HepG2 (cell line): ENCODE results near the gene LMOD3. TPM values are rescaled to one million over a fixed set of nuclear protein-coding genes. Genes with fewer than 3 reads are reported as not detected.

ENCODE experiments used
- ATAC-seq: fragments of 200-7000 bp; cut with Tn5 transposase; 3 replicates; pipeline ENCODE4 v1.9.1; 2020; ENCODE audit warnings: mild to moderate bottlenecking, moderate library complexity
- BruUV-seq: library from RNA; stranded (reverse); fragments of 400-500 nt; replicated peaks from 2 replicates; lab custom pipeline; 2021; lab: Mats Ljungman, UMichigan
- CTCF ChIA-PET: fragments of 300-600 bp; formaldehyde crosslinking; extraction: SDS; loops from one replicate; lab custom pipeline; 2021; ENCODE audit warnings: low total read pairs, inconsistent platforms, low intra/inter-chr PET ratio; lab: Yijun Ruan, JAX
- POLR2A ChIA-PET: fragments of 350-600 bp; sonication (Branson Sonifier 250); formaldehyde crosslinking; loops from one replicate; lab custom pipeline; 2020; ENCODE audit warnings: antibody characterized with exemption, inconsistent platforms; lab: Yijun Ruan, JAX
- DNase-seq: peaks from one replicate; pipeline ENCODE4 v3.0.0-alpha.2; 2015; ENCODE audit warnings: low spot score
- FAIRE-seq: peaks from 3 replicates; lab custom pipeline; 2011; peaks lifted over from hg19 to GRCh38; lab: Jason Lieb, UNC
- H2AFZ ChIP-seq: one replicate; pipeline ENCODE4 v1.6.1; 2011; ENCODE audit warnings: low read length, inconsistent platforms
- H3K27ac ChIP-seq: fragments of 300-600 bp; 3 replicates; pipeline ENCODE4 v1.8.0; 2011; ENCODE audit warnings: mixed run types, mild to moderate bottlenecking, mixed read lengths, low read length, inconsistent platforms; ENCODE audit not compliant: insufficient read depth; ENCODE audit errors: extremely low read length
- H3K27me3 ChIP-seq, 2 experiments: fragments of 200-600 bp in 1 of 2; 2 replicates in 1 of 2; 3 replicates in 1 of 2; pipeline versions ENCODE4 v1.6.0 to v1.8.0; 2011; ENCODE audit warnings: low read length in 2 of 2, mild to moderate bottlenecking in 2 of 2, moderate library complexity in 2 of 2, inconsistent platforms in 1 of 2; ENCODE audit not compliant: insufficient read depth in 2 of 2, control insufficient read depth in 1 of 2
- H3K36me3 ChIP-seq, 2 experiments: fragments of 200-600 bp in 1 of 2; replicated peaks in 1 of 2; 2 replicates in 1 of 2; 3 replicates in 1 of 2; pipeline versions ENCODE4 v1.5.1 to v1.8.0; 2011; ENCODE audit warnings: low read length in 2 of 2, inconsistent platforms in 1 of 2; ENCODE audit not compliant: insufficient read depth in 2 of 2, control insufficient read depth in 1 of 2
- H3K4me1 ChIP-seq: 2 replicates; pipeline ENCODE4 v1.5.1; 2012; ENCODE audit warnings: low read length, inconsistent platforms; ENCODE audit not compliant: insufficient read depth
- H3K4me2 ChIP-seq: 2 replicates; pipeline ENCODE4 v1.6.0; 2011; ENCODE audit warnings: low read depth, low read length, inconsistent platforms
- H3K4me3 ChIP-seq, 3 experiments: fragments of 200-600 bp in 1 of 3; sonication (generic), shearing (Covaris generic) in 1 of 3; replicated peaks in 1 of 3; 2 replicates each; pipeline ENCODE4 v1.5.1; 2011 to 2016; ENCODE audit warnings: low read length in 3 of 3, inconsistent platforms in 2 of 3, low read depth in 2 of 3, mild to moderate bottlenecking in 2 of 3, control low read depth in 1 of 3, mixed read lengths in 1 of 3; ENCODE audit not compliant: insufficient read depth in 1 of 3
- H3K79me2 ChIP-seq: one replicate; pipeline ENCODE4 v1.6.1; 2011; ENCODE audit warnings: low read length, inconsistent platforms; ENCODE audit not compliant: insufficient read depth
- H3K9ac ChIP-seq: 2 replicates; pipeline ENCODE4 v1.6.0; 2011; ENCODE audit warnings: mild to moderate bottlenecking, low read depth, low read length, inconsistent platforms; ENCODE audit not compliant: insufficient read depth
- H3K9me3 ChIP-seq: 2 replicates; pipeline ENCODE4 v1.5.1; 2012; ENCODE audit warnings: mild to moderate bottlenecking, low read length
- H4K20me1 ChIP-seq: 2 replicates; pipeline ENCODE4 v1.6.0; 2011; ENCODE audit warnings: inconsistent platforms, mild to moderate bottlenecking, low read length, moderate library complexity; ENCODE audit not compliant: insufficient read depth
- CCDC6 ChIP-seq: sonication (generic); formaldehyde crosslinking; IDR thresholded peaks from 2 replicates; pipeline ENCODE4 v1.8.1; 2022; ENCODE audit warnings: mild to moderate bottlenecking, missing genetic modification reagents, moderate library complexity
- DRAP1 ChIP-seq: IDR thresholded peaks from 2 replicates; pipeline ENCODE4 v1.6.1; 2016; ENCODE audit warnings: missing genetic modification reagents, missing compliant biosample characterization
- HOXA3 ChIP-seq: sonication (generic); formaldehyde crosslinking; IDR thresholded peaks from 2 replicates; pipeline ENCODE4 v1.5.0; 2020; ENCODE audit warnings: missing genetic modification reagents
- JDP2 ChIP-seq: sonication (generic); formaldehyde crosslinking; IDR thresholded peaks from 2 replicates; pipeline ENCODE4 v1.8.1; 2022; ENCODE audit warnings: missing genetic modification reagents, borderline replicate concordance
- PAF1 ChIP-seq: IDR thresholded peaks from 2 replicates; pipeline ENCODE4 v1.6.1; 2016; ENCODE audit warnings: missing genetic modification reagents, missing compliant biosample characterization
- PHF21A ChIP-seq: sonication (generic); formaldehyde crosslinking; IDR thresholded peaks from 2 replicates; pipeline ENCODE4 v1.5.0; 2020; ENCODE audit warnings: mild to moderate bottlenecking, missing genetic modification reagents
- TEF ChIP-seq: sonication (generic); formaldehyde crosslinking; IDR thresholded peaks from 2 replicates; pipeline ENCODE4 v1.5.0; 2020; ENCODE audit warnings: missing genetic modification reagents
- ZNF136 ChIP-seq: sonication (generic); formaldehyde crosslinking; IDR thresholded peaks from 2 replicates; pipeline ENCODE4 v1.8.1; 2022; ENCODE audit warnings: low read depth, mild to moderate bottlenecking, moderate library complexity, missing genetic modification reagents
- ZNF496 ChIP-seq: sonication (generic); formaldehyde crosslinking; IDR thresholded peaks from 2 replicates; pipeline ENCODE4 v1.8.1; 2023; ENCODE audit warnings: mild to moderate bottlenecking, moderate library complexity, missing genetic modification reagents; ENCODE audit not compliant: insufficient replicate concordance
- ZNF598 ChIP-seq: sonication (generic); formaldehyde crosslinking; IDR thresholded peaks from 2 replicates; pipeline ENCODE4 v1.5.1; 2020; ENCODE audit warnings: mild to moderate bottlenecking, missing genetic modification reagents, borderline replicate concordance
- ZNF629 ChIP-seq: sonication (generic); formaldehyde crosslinking; conservative IDR thresholded peaks from 2 replicates; pipeline ENCODE4 v1.5.0; 2020; ENCODE audit warnings: missing genetic modification reagents
- ZNF776 ChIP-seq: sonication (generic); formaldehyde crosslinking; IDR thresholded peaks from 2 replicates; pipeline ENCODE4 v1.4.0; 2020; ENCODE audit warnings: mild to moderate bottlenecking, missing genetic modification reagents
- ZSCAN5A ChIP-seq: sonication (generic); formaldehyde crosslinking; IDR thresholded peaks from 2 replicates; pipeline ENCODE4 v1.8.0; 2022; ENCODE audit warnings: mild to moderate bottlenecking, missing genetic modification reagents, borderline replicate concordance
- WGBS: methylation state at CpG from one replicate; pipeline ENCODE4 v1.1.6; 2017; ENCODE audit warnings: low lambda C conversion rate; 5-methylcytosine and 5-hydroxymethylcytosine counted together
- in situ Hi-C: cut with HindIII; loops from 2 replicates; pipeline ENCODE4 v1.10.0; 2017; ENCODE audit warnings: low pct_unique_long_range_greater_than_20kb; ENCODE audit not compliant: extremely low pct_ligation_motif_present
- intact Hi-C: fragments of 100-400 bp; cut with micrococcal nuclease; formaldehyde crosslinking; loops from one replicate; pipeline ENCODE4 v1.10.0; 2022; ENCODE audit not compliant: unreplicated experiment
- polyA plus RNA-seq, 8 experiments: library from polyadenylated mRNA; depleted of rRNA in 3 of 8; stranded (reverse) in 7 of 8; unstranded in 1 of 8; fragments of >200 nt; fragmentation: Illumina TruSeq in 4 of 8; extraction: Trizol in 4 of 8; gene quantifications; 2 replicates each; pipeline versions ENCODE4 v1.2.1 to v1.2.3, GENCODE V29; 2011 to 2016; ENCODE audit warnings: low read depth in 4 of 8, missing spikeins in 1 of 8, mixed read lengths in 1 of 8; ENCODE audit not compliant: insufficient read depth in 1 of 8
- total RNA-seq, 5 experiments: library from RNA; depleted of rRNA; stranded (reverse); fragments of >200 nt; fragmentation: Illumina TruSeq; extraction: Trizol; gene quantifications; 2 replicates each; pipeline ENCODE4 v1.2.3, GENCODE V29; 2016; ENCODE audit warnings: low read depth in 1 of 5
- TF ChIP-seq, protein P1 (sequence below): sonication (generic); formaldehyde crosslinking; IDR thresholded peaks from 2 replicates; pipeline ENCODE4 v1.4.0; 2020; ENCODE audit warnings: missing genetic modification reagents, low read depth, mild to moderate bottlenecking, borderline replicate concordance
- TF ChIP-seq, protein P2 (sequence below): sonication (generic); formaldehyde crosslinking; IDR thresholded peaks from 2 replicates; pipeline ENCODE4 v1.4.0; 2020; ENCODE audit warnings: mild to moderate bottlenecking, missing genetic modification reagents
- TF ChIP-seq, protein P3 (sequence below): IDR thresholded peaks from 2 replicates; pipeline ENCODE4 v1.6.1; 2016; ENCODE audit warnings: missing compliant biosample characterization, missing genetic modification reagents, borderline replicate concordance

The LMOD3 gene
- total and polyA plus RNA-seq, 2 of the 13 experiments (the other 11 are each of a cell fraction or from before 2014, with no cell fraction given), result not detected

DNA sequence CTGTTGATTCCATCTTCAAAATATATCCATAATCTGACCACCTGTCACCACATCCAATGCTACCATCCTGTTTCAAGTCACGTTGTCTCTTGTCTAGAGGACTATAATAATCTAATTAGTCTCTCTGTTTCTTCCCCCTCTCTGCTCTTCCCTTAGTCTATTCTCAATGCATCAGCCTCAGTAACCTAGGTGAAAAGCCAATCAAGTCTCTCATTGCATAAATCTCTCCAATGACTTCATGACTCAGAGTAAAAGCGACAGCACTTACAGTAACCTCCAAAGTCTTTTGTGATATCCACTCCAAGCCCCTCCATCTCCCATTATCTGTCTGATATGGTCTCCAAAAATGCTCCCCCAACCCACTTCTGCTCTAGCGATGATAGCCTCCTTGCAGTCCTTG, 49.5 kb downstream of the LMOD3 start (continued):
- no peak for TF ChIP-seq ZNF776 (CRISPR knock-in tag)
- TF ChIP-seq TEF (CRISPR knock-in tag), result no peak
- no peak for TF ChIP-seq ZNF496
- TF ChIP-seq, protein P1, sequence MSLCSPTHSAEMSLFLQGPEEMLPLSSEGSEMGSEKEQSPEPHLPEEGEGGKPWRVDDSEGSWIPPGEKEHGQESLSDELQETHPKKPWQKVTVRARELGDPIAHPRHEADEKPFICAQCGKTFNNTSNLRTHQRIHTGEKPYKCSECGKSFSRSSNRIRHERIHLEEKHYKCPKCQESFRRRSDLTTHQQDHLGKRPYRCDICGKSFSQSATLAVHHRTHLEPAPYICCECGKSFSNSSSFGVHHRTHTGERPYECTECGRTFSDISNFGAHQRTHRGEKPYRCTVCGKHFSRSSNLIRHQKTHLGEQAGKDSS (CRISPR knock-in tag), result no peak
- no peak for TF ChIP-seq JDP2
- TF ChIP-seq ZNF598 (CRISPR knock-in tag), result no peak

DNA sequence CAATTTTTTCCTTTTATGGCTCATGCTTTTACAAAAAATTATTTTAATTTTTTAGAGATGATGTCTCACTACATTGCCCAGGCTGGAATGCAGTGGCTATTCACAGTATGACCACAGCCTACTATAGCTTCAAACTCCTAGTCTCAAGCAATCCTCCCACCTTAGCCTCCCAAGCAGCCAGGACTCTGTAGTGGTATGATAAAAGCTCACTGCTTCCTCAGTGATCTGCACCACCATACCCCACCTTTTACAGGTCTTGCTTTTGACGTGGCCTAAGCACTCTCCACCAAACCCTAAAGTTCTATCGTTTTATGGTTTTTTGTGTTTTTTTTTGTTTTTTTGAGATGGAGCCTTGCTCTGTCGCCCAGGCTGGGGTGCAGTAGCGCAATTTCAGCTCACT, 56.3 kb downstream of the LMOD3 start:
- FAIRE-seq (no peak), ATAC-seq (no peak), DNase-seq (no peak)
- TF ChIP-seq, protein P2, sequence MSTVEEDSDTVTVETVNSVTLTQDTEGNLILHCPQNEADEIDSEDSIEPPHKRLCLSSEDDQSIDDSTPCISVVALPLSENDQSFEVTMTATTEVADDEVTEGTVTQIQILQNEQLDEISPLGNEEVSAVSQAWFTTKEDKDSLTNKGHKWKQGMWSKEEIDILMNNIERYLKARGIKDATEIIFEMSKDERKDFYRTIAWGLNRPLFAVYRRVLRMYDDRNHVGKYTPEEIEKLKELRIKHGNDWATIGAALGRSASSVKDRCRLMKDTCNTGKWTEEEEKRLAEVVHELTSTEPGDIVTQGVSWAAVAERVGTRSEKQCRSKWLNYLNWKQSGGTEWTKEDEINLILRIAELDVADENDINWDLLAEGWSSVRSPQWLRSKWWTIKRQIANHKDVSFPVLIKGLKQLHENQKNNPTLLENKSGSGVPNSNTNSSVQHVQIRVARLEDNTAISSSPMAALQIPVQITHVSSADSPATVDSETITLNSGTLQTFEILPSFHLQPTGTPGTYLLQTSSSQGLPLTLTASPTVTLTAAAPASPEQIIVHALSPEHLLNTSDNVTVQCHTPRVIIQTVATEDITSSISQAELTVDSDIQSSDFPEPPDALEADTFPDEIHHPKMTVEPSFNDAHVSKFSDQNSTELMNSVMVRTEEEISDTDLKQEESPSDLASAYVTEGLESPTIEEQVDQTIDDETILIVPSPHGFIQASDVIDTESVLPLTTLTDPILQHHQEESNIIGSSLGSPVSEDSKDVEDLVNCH (CRISPR knock-in tag), result no peak
- TF ChIP-seq PAF1 (CRISPR knock-in tag), result no peak
- TF ChIP-seq PHF21A (CRISPR knock-in tag), result no peak
- TF ChIP-seq HOXA3, result no peak
- no peak for TF ChIP-seq ZNF629 (CRISPR knock-in tag)
- TF ChIP-seq CCDC6 (CRISPR knock-in tag), result no peak
- TF ChIP-seq DRAP1 (CRISPR knock-in tag), result no peak
- TF ChIP-seq ZNF776 (CRISPR knock-in tag), result no peak
- no peak for TF ChIP-seq ZNF136 (CRISPR knock-in tag)
- TF ChIP-seq, protein P3, sequence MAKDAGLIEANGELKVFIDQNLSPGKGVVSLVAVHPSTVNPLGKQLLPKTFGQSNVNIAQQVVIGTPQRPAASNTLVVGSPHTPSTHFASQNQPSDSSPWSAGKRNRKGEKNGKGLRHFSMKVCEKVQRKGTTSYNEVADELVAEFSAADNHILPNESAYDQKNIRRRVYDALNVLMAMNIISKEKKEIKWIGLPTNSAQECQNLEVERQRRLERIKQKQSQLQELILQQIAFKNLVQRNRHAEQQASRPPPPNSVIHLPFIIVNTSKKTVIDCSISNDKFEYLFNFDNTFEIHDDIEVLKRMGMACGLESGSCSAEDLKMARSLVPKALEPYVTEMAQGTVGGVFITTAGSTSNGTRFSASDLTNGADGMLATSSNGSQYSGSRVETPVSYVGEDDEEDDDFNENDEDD, result no peak
- no peak for TF ChIP-seq ZSCAN5A (CRISPR knock-in tag)
- no peaks in the 10 kb centered on the region for H3K27me3 ChIP-seq
- no peaks in the 10 kb centered on the region for H3K79me2 ChIP-seq
- intact Hi-C loops, result no loop called here
- ChIA-PET POLR2A (no interaction called here), CTCF (no interaction called here)
- BruUV-seq, result no TSS peak
- H3K4me2 ChIP-seq, result no peak overlapping the region
- WGBS, result 49% methylated on average over 4 of the region's 4 CpGs
- no peak overlapping the region for H3K9ac ChIP-seq
- H3K27ac ChIP-seq, result no peak overlapping the region
- no peaks in the 10 kb centered on the region for H3K4me1 ChIP-seq
- no peak overlapping the region for H2AFZ ChIP-seq
- H3K9me3 ChIP-seq, result no peaks in the 10 kb centered on the region
- no peak overlapping the region for H3K4me3 ChIP-seq
- in situ Hi-C loops, result no loop called here
- H3K36me3 ChIP-seq, result peaks cover 2 to 11% of the 10 kb centered on the region in 2 experiments; a peak in 3 of 5 replicates
- no peaks in the 10 kb centered on the region for H4K20me1 ChIP-seq
